ENCODE results near the gene KIRREL1.

The KIRREL1 gene

GRCh38 chr1:158037008-158037865 lies 43.8 kb downstream of the KIRREL1 start:
- no peak for DNase-seq

GRCh38 chr1:158037866-158038359 lies 44.5 kb downstream of the KIRREL1 start:
- DNase-seq = no peak

GRCh38 chr1:158038793-158039192 lies 45.3 kb downstream of the KIRREL1 start:
- DNase-seq = no peak

- DNase-seq = no peak
Observed at GRCh38 chr1:158039380-158039779, 45.9 kb downstream of the KIRREL1 start.

DNA sequence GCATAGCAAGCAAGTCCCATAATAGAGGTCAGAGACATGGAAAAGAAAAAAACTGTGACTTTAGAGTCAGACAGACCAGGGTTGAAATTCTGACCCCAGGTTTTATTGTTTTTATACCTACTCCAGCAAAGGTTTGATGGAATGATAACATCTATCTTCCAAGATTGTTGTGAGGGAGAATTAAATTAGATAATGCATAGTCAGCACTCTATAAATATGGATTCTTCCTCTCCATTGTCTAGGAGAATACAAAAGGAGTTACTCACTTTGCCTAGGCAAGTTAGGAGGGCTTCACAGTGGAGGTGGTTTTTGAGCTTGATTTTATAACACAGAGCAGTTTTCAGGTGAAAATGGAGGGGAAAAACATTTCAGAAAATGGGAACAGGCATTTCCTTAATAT lies 46.9 kb downstream of the KIRREL1 start:
- no peak for DNase-seq

DNA sequence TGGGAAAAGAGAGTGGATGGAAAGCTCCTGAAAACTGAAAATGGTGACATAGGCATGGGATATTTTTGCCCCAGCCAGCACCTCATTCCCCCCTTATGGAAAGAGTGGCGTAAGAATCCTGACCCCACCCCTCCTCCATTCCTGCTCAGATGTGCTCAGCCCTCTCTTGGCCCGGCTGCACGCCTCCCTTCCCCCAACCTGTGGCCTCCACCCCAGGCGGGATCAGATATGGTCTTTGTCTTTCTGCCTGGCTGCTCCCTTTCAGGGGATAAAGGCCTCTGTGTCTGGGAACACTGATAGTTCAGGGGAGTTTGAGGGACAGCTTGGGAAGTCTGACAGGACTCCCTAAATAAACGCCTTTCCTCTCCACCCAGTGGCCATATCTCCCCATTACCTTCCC lies 49.8 kb downstream of the KIRREL1 start:
- no peak for DNase-seq

GRCh38 chr1:158045639-158046038 lies 52.2 kb downstream of the KIRREL1 start:
- DNase-seq = no peak

DNA sequence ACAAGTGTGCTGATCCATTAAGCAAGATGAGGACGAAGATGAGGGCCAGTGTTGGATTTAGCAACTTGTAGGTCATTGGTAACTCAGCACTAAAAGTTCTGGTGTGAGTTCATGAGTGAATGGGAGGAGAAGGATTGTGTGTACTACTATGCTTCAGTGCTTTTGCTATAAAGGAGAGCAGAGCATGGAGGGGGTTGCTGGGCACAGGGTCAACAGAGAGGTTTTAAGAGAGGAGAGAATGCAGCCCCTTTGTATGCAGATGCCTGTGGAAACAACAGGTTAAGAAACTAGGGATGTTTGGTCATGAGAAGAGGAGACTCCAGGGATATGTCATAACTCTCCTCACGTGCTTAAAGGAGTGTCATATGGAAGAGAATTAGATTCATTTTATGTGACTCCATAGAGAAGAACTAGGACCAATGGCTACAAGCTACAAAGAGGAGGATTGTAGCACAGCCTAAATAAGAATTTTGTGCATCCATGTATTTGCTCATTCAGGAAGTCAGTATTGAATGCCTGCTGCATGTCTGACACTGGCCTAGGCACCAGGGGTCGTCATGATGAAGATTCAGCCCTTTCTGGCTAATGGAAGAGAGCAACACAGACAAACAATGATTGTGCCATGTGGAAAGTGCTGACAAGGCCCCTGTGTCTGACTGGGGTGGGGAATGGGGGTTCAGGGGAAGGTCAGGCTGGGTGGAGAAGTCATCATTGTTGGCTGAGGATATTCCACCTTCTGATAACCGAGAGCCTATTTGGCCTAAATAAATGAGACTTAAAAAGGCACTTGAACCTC lies 53.5 kb downstream of the KIRREL1 start:
- DNase-seq = no peak

- no peak for DNase-seq
Observed at GRCh38 chr1:158048371-158049067, 55.1 kb downstream of the KIRREL1 start.

- DNase-seq = no peak
Observed at GRCh38 chr1:158049853-158050252, 56.4 kb downstream of the KIRREL1 start.

DNA sequence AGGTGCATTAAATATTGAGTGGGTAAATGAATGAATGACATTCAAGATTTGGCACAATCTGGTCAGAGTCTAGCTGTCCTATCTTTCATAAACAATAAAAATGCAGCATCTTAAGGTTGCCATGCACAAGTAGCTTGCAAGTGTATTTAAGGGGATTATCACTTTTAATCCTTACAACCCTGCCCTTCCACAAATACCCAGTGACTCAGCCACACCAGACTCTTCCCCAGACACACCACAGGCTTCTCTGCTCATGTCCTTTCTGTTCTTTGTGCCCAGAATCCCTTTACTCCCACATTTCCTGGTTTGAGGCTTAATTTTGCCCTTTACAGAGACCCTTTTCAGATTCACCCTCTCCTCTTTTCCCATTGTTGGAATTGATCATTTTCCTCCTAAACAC lies 59.8 kb downstream of the KIRREL1 start:
- DNase-seq = no peak

GRCh38 chr1:158054721-158055120 lies 61.3 kb downstream of the KIRREL1 start:
- no peak for DNase-seq

GRCh38 chr1:158055854-158056253 lies 62.4 kb downstream of the KIRREL1 start:
- no peak for DNase-seq

GRCh38 chr1:158056498-158056897 lies 63.1 kb downstream of the KIRREL1 start:
- no peak for DNase-seq

DNA sequence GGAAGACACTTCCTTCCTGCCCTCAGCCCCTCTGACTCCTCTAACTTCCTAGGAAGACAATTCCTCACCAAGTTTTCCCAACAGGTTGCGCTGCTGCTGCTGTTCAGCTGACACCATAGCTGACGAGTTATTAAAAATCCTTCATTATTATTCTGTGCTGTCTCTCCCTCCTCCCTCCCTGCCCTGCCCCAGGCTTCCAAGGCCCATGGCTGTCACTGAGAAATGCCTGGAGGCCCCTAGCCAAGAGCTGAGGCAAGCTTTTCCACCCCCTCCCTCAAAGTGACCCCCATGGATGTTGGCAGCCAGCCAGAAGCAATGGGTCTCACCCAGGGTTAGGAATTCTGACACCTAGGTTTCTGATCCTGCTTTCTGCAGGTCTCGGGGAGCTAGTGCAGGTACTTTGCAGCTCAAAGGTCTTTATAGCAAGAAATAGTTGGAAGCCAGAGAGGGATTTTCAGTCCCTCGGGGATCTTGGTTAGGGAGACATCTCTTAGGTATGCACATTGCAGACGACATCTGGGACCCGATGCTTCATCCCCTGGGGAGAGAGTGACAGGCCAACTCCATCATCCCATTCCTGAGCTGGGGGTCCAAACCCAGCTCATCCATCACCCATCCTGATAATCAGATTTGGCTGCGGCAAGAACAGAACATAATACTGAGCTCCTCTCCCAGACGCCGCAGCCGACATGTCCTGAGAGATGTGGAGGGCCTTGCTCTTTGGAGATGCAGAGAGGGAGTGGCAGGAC lies 65.0 kb downstream of the KIRREL1 start:
- DNase-seq = no peak

DNA sequence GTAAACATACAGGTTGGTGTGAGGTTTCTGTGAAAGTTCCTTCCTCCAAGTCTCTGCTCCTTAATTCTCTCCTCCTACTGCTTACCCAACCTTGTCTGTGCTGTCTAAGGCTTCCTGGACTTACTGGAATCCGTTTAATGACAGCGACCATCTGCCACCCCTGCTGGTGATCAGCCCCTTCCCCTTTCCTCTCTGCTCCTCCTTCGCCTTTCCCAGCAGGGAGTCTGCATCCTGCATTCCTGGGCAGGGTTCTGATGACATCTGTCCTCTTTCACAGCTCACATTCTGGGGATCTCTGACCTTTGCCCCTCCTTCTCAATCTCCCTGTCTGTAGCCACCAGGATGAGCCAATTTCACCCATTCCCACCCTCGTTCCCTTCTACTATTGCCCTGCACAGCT lies 66.5 kb downstream of the KIRREL1 start:
- DNase-seq = no peak

DNA sequence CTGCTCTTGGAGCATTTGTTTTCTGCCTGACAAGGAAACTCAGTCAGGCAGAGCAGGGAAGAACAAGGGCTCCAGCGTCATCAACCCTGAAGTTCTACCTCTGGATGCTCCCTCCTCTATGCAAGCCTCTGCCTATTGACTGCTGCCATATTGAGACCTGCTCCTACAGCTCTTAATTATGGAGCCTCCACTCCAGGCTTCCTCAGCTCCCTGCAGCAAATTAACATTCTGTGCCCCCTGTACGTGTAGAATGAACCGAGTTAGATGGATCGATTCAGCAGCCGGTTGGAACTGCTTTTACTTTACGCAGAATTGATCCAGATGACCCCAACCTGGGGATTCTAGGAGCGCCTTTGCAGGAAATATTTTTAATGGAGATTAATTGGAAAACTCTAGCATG lies 68.7 kb downstream of the KIRREL1 start:
- no peak for DNase-seq

DNA sequence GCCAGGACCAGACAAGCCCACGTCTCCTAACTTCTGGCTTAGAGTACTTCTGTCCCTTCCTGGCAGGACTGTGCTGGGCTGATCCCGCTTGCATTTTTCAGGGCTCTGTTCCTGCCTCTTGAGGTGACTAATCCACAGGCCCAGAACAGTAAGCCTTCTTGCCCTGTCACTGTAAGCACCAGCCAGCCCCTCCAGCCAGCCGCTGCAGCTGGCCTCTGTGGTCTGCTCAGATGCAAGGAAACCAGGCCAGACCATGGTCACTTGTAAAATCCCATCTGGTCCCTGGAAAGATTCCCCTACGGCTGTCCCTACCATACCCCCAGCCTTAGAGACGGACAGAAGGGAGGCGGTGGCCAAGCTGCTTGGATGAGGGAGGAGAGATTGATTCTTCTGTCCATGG lies 74.2 kb downstream of the KIRREL1 start:
- DNase-seq = no peak

DNA sequence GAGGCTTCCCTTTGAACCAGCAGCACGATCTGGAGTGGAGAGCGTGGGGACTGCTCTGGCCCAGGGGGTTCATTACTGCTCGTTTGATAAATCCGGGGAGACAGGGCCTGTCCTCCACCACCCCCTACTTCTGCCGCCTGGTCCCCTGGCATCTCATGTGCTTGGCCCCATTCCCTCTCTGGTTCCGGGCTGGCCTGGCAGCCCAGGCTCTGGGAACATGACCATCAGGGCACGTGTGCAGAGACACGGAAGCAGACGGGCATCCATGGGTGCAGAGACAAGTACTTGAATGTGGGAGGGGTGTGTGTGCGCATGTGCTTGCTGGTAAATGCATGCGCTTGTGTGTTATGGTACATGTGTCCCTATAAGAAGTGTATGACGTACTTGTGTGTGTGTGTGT lies 75.5 kb downstream of the KIRREL1 start:
- DNase-seq = no peak

GRCh38 chr1:158071138-158071537 lies 77.7 kb downstream of the KIRREL1 start:
- no peak for DNase-seq

GRCh38 chr1:158075078-158075477 lies 81.6 kb downstream of the KIRREL1 start:
- no peak for DNase-seq

DNA sequence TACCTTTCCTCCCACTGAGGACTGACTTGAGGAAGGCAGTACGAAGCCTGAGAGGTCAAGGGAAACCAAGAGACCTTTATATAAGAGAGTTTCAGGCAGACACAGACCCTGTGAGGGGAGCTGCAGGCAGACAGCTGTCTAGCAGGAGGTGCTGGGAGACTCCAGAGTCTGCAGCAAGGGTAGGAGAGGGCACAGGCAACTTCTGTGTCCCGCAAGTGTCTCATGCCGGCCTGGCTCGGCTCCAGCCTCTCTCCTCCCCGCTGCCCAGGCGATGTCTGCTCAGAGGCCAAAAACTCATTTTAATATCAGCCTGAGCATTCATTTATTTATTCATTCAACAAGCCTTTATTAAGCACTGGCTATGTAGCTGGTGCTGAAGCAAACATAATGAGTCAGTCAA lies 83.0 kb downstream of the KIRREL1 start:
- DNase-seq = no peak

Data from T-helper 9 cell (primary cell).